Hepatocyte (in vitro differentiated cells): Measurements from ENCODE around the gene ASPDH. TPM values are rescaled to one million over a fixed set of nuclear protein-coding genes. Genes with fewer than 3 reads are reported as not detected.

Experiments used
- DNase-seq: peaks from one replicate; pipeline ENCODE4 v3.0.0-alpha.2; 2016; ENCODE audit warnings: low spot score
- H2AFZ ChIP-seq: fragments of 200-600 bp; sonication (generic); 2 replicates; pipeline ENCODE4 v1.6.0; 2016; ENCODE audit warnings: antibody characterized with exemption, mild to moderate bottlenecking
- H3K27ac ChIP-seq: fragments of 200-600 bp; sonication (generic); 2 replicates; pipeline ENCODE4 v1.5.1; 2016; ENCODE audit warnings: mild to moderate bottlenecking
- H3K27me3 ChIP-seq: fragments of 200-600 bp; sonication (generic); 2 replicates; pipeline ENCODE4 v1.6.1; 2016
- H3K36me3 ChIP-seq: fragments of 200-600 bp; sonication (generic); replicated peaks from 2 replicates; pipeline ENCODE4 v1.5.1; 2016; ENCODE audit warnings: low read depth; ENCODE audit not compliant: insufficient read depth
- H3K4me1 ChIP-seq: fragments of 200-600 bp; sonication (generic); 2 replicates; pipeline ENCODE4 v1.5.1; 2016; ENCODE audit warnings: mild to moderate bottlenecking, moderate library complexity; ENCODE audit not compliant: insufficient read depth
- H3K4me2 ChIP-seq: fragments of 200-600 bp; sonication (generic); 2 replicates; pipeline ENCODE4 v1.6.0; 2016
- H3K4me3 ChIP-seq: fragments of 200-600 bp; sonication (generic); 2 replicates; pipeline ENCODE4 v1.5.1; 2016; ENCODE audit warnings: mild to moderate bottlenecking
- H3K79me2 ChIP-seq: fragments of 200-600 bp; sonication (generic); 2 replicates; pipeline ENCODE4 v1.6.0; 2017; ENCODE audit warnings: mild to moderate bottlenecking
- H3K9me2 ChIP-seq: fragments of 200-600 bp; sonication (generic); replicated peaks from 2 replicates; pipeline ENCODE4 v1.6.0; 2017; ENCODE audit warnings: mild to moderate bottlenecking; ENCODE audit not compliant: insufficient read depth
- H3K9me3 ChIP-seq: fragments of 200-600 bp; sonication (generic); 2 replicates; pipeline ENCODE4 v1.5.1; 2016; ENCODE audit warnings: low read depth, mild to moderate bottlenecking
- H4K20me1 ChIP-seq: fragments of 200-600 bp; sonication (generic); 2 replicates; pipeline ENCODE4 v1.6.0; 2016; ENCODE audit warnings: mild to moderate bottlenecking; ENCODE audit not compliant: insufficient read depth, poor library complexity, severe bottlenecking
- EZH2 ChIP-seq: fragments of 200-600 bp; sonication (generic); IDR thresholded peaks from 2 replicates; pipeline ENCODE4 v1.6.1; 2016; ENCODE audit warnings: antibody characterized with exemption, mild to moderate bottlenecking, borderline replicate concordance
- EZH2phosphoT487 ChIP-seq: fragments of 200-600 bp; sonication (generic); IDR thresholded peaks from one replicate; pipeline ENCODE4 v1.6.1; 2018; ENCODE audit warnings: antibody characterized with exemption, mild to moderate bottlenecking, low read depth, moderate library complexity; ENCODE audit not compliant: unreplicated experiment, severe bottlenecking
- WGBS: methylation state at CpG from one replicate; pipeline ENCODE4 v1.1.6; 2016; ENCODE audit warnings: low lambda C conversion rate; ENCODE audit errors: missing lambda C conversion rate; 5-methylcytosine and 5-hydroxymethylcytosine counted together
- polyA plus RNA-seq: library from polyadenylated mRNA; unstranded; fragments of >200 nt; fragmentation: Nextera tagmentation; extraction: Ambion mirVana; gene quantifications from 2 replicates; pipeline ENCODE4 v1.2.1, GENCODE V29; 2016
- total RNA-seq: library from RNA; depleted of rRNA; stranded (reverse); fragments of >200 nt; gene quantifications from 2 replicates; pipeline ENCODE4 v1.2.3, GENCODE V29; 2014
- TF ChIP-seq, protein P1 (sequence below): fragments of 200-600 bp; sonication (generic); IDR thresholded peaks from 2 replicates; pipeline ENCODE4 v1.5.1; 2016; ENCODE audit warnings: antibody characterized with exemption, mild to moderate bottlenecking; ENCODE audit not compliant: poor library complexity

ASPDH gene
- total and polyA plus RNA-seq, 2 experiments from 2014 or later: 7.4 to 9.0 TPM

DNA sequence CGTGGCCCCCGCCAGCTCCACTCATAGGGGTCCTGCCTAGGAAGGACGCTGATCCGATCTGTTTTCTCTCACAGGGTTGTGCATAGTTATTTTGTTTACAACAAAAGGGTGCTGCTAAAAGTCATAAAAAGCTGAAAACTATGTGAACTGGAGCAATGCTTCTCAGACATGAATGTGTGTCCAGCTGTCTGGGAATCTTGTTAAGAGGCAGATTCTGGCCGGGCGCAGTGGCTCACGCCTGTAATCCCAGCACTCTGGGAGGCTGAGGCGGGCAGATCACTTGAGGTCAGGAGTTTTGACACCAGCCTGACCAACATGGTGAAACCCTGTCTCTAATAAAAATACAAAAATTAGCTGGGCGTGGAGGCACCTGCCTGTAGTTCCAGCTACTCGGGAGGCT is 45.9 kb upstream of the ASPDH start:
- Histone ChIP-seq H3K27me3 (peaks cover 20% of the 10 kb centered on the region), H3K9me3 (no peaks in the 10 kb centered on the region), H3K79me2 (no peaks in the 10 kb centered on the region), H3K27ac (no peak overlapping the region), H4K20me1 (no peaks in the 10 kb centered on the region), H3K4me1 (peaks cover 3% of the 10 kb centered on the region), H3K36me3 (no peaks in the 10 kb centered on the region), H3K4me3 (no peak overlapping the region), H2AFZ (no peak overlapping the region), H3K4me2 (no peak overlapping the region), H3K9me2 (no peaks in the 10 kb centered on the region)
- DNase-seq: no peak
- 52% methylated on average over 10 of the region's 10 CpGs for WGBS
- TF ChIP-seq EZH2phosphoT487 (no peak), EZH2 (no peak)
- TF ChIP-seq, protein P1, sequence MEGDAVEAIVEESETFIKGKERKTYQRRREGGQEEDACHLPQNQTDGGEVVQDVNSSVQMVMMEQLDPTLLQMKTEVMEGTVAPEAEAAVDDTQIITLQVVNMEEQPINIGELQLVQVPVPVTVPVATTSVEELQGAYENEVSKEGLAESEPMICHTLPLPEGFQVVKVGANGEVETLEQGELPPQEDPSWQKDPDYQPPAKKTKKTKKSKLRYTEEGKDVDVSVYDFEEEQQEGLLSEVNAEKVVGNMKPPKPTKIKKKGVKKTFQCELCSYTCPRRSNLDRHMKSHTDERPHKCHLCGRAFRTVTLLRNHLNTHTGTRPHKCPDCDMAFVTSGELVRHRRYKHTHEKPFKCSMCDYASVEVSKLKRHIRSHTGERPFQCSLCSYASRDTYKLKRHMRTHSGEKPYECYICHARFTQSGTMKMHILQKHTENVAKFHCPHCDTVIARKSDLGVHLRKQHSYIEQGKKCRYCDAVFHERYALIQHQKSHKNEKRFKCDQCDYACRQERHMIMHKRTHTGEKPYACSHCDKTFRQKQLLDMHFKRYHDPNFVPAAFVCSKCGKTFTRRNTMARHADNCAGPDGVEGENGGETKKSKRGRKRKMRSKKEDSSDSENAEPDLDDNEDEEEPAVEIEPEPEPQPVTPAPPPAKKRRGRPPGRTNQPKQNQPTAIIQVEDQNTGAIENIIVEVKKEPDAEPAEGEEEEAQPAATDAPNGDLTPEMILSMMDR: no peak

- H3K4me1 ChIP-seq: peaks cover 3% of the 10 kb centered on the region
- H3K4me2 ChIP-seq: no peak overlapping the region
- H3K9me3 ChIP-seq: no peaks in the 10 kb centered on the region
- H2AFZ ChIP-seq: no peak overlapping the region
- H3K36me3 ChIP-seq: no peaks in the 10 kb centered on the region
- H3K4me3 ChIP-seq: no peak overlapping the region
- 93% methylated on average over 13 of the region's 13 CpGs for WGBS
- peaks cover 9% of the 10 kb centered on the region for H3K27me3 ChIP-seq
- H3K27ac ChIP-seq: no peak overlapping the region
- no peaks in the 10 kb centered on the region for H3K79me2 ChIP-seq
- DNase-seq: no peak
- H3K9me2 ChIP-seq: no peaks in the 10 kb centered on the region
- no peaks in the 10 kb centered on the region for H4K20me1 ChIP-seq
- TF ChIP-seq EZH2 (no peak), EZH2phosphoT487 (no peak)
- TF ChIP-seq, protein P1: no peak
Observed at GRCh38 chr19:50558449-50558848, 44.7 kb upstream of the ASPDH start.

DNA sequence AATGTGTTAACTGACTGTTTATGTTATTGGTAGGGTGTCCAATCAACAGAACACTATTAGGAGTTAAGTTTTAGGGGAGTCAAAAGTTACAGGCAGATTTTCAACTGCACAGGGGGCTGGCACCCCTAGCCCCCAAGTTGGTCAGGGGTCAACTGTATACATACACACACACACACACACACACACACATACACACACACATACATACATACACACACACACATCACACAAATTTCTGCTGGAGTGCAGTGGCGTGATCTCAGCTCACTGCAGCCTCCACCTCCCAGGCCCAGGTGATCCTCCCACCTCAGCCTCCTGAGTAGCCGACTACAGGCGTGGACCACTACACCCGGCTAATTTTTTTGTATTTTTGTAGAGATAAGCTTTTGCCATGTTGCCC is 44.3 kb upstream of the ASPDH start:
- Histone ChIP-seq H3K4me3 (no peak overlapping the region), H3K4me1 (peaks cover 3% of the 10 kb centered on the region), H3K27ac (no peak overlapping the region), H2AFZ (no peak overlapping the region), H3K79me2 (no peaks in the 10 kb centered on the region), H4K20me1 (no peaks in the 10 kb centered on the region), H3K4me2 (no peak overlapping the region), H3K36me3 (no peaks in the 10 kb centered on the region), H3K9me2 (no peaks in the 10 kb centered on the region), H3K9me3 (no peaks in the 10 kb centered on the region), H3K27me3 (peaks cover 9% of the 10 kb centered on the region)
- 94% methylated on average over 4 of the region's 4 CpGs for WGBS
- TF ChIP-seq EZH2phosphoT487 (no peak), EZH2 (no peak)
- TF ChIP-seq, protein P1: no peak
- no peak for DNase-seq
